GM12801 (cell line): ENCODE results near the gene SELENOM.

Source experiments
- TF ChIP-seq, protein P1 (sequence below): IDR thresholded peaks from one replicate; pipeline ENCODE4 v1.5.1; 2011; ENCODE audit warnings: control low read depth; ENCODE audit not compliant: insufficient read length; ENCODE audit errors: extremely low read depth

Gene SELENOM

DNA sequence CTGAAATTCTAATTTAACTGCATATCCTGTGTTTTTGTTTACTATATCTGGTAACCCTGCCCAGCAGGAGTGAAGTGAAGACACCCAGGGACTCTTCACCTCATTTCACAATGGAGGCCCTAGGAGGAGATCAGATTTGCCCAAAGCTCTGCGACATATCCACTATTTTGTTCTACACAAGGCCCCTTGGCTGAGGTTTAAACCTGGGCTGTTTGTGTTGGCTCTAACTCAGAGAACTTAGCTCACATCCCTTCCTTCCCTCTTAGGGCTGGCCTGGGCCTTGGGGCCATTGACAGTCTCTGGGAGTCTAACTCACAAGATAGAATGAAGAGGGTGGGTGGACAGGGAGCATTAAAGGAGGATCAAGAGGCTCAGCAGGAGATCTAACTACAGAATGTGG is 41.1 kb upstream of the SELENOM start:
- TF ChIP-seq, protein P1, sequence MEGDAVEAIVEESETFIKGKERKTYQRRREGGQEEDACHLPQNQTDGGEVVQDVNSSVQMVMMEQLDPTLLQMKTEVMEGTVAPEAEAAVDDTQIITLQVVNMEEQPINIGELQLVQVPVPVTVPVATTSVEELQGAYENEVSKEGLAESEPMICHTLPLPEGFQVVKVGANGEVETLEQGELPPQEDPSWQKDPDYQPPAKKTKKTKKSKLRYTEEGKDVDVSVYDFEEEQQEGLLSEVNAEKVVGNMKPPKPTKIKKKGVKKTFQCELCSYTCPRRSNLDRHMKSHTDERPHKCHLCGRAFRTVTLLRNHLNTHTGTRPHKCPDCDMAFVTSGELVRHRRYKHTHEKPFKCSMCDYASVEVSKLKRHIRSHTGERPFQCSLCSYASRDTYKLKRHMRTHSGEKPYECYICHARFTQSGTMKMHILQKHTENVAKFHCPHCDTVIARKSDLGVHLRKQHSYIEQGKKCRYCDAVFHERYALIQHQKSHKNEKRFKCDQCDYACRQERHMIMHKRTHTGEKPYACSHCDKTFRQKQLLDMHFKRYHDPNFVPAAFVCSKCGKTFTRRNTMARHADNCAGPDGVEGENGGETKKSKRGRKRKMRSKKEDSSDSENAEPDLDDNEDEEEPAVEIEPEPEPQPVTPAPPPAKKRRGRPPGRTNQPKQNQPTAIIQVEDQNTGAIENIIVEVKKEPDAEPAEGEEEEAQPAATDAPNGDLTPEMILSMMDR = no peak

DNA sequence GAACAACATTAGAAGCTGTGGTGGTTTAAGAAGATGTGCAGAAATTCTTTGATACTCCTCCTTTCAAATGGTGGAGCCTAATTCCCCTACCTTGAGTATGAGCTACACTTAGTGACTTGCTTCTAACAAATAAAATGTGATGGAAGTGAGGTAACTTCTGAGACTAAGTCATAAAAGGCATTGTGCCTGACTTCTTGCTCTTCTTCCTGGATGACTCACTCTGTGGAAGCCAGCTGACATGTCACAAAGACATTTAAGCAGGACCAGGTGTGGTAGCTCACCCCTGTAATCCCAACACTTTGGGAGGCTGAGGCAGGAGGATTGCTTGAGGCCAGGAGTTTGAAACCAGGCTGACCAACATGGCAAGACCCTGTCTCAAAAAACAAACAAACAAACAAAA is 36.9 kb upstream of the SELENOM start:
- TF ChIP-seq, protein P1 = no peak

DNA sequence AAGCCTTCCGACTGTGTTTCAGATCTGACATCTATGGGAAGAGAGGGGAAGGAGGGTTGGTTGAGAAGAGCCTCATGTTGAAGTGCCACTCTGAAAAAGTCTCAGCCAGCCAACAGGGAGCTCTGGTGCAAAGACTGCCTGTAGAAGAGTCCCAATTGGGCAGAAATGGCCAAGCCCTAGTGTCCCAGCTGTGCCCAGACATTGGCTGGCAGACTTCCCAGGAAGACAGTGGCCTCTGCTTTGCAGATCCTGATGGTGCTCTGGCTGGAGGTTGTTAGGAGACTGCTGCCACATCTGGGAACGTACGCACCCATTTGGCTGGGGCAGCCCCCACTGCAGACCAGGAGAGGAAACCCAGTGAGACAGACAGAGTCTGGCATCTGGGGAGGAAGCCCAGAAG is 36.2 kb upstream of the SELENOM start:
- TF ChIP-seq, protein P1 = no peak

DNA sequence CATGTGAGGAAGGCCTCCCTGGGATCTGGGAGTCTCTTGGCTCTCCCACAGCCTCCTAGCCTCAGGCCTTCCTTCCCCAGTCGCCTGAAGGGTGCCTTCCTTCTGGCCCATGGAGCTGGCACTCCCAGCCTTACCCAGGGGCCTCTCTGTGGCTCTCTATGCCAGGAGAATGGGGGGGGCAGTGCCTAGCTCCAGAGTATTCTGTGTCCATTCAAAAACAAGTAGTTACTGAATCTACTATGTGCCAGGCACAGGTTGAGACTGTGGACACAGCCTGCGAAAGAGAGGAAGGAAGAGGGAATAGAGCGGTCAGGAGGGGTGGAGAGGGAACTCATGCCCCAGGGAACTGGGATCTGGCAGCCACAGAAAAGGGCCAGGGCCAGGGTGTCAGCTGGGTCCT is 35.7 kb upstream of the SELENOM start:
- TF ChIP-seq, protein P1 = no peak

DNA sequence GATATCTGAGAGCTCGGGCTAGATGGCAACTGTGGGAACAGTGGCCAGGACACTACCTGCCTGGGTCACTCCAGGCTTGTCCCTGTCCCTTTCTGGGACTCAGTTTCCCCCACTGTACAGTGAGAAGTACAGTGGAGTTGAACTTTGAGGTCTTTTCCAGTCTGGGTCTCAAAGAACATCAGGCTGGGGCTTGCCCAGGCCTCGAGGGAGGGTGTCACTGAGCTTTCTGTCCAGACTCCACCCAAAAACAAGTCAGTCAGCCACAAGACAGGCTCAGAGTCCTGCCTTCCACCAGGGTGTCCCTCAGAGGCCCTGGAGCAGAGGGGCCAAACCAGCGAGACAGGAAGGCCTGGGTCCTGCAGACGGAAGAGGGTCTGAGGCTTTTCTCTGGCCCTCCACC is 34.9 kb upstream of the SELENOM start:
- TF ChIP-seq, protein P1 = no peak

DNA sequence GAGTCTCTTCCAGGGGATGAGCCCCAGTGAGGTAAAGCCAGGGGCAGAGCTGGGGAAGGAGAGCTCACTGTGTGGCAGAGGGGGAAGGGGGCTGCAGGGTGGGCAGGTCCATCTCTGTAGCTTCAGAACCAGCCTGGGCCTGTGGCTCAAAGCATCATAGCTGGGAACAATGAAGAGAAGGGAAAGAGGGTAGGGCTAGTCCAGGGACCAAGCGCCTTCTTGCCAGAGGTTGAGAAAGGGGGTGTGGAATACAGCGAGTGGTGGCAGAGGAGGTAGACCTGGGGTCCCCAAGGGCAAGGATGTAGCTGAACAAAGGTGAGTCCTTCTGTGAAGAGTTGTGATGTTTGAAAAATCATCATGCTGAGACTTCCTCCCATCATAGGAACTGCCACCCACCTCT is 34.2 kb upstream of the SELENOM start:
- TF ChIP-seq, protein P1 = no peak

DNA sequence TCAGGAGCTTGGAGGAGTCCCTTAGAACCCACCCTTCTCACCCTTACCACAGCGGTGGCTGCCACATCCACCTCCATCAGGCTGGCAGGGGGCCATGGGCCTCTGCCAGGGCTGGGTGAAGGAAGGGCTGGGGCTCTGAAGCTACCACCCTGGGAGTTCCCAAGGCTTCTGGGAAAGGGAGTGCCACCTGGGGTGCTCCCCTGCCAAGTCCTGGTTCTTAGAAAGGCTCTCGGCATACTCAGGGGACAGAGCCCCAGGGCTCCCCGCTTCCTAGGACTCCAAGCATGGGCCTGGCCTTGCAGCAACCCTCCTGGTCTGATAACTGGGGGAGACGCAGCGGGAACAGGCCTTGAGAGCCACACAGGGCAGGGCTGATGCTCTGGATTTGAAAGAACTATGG is 33.4 kb upstream of the SELENOM start:
- TF ChIP-seq, protein P1 = no peak

DNA sequence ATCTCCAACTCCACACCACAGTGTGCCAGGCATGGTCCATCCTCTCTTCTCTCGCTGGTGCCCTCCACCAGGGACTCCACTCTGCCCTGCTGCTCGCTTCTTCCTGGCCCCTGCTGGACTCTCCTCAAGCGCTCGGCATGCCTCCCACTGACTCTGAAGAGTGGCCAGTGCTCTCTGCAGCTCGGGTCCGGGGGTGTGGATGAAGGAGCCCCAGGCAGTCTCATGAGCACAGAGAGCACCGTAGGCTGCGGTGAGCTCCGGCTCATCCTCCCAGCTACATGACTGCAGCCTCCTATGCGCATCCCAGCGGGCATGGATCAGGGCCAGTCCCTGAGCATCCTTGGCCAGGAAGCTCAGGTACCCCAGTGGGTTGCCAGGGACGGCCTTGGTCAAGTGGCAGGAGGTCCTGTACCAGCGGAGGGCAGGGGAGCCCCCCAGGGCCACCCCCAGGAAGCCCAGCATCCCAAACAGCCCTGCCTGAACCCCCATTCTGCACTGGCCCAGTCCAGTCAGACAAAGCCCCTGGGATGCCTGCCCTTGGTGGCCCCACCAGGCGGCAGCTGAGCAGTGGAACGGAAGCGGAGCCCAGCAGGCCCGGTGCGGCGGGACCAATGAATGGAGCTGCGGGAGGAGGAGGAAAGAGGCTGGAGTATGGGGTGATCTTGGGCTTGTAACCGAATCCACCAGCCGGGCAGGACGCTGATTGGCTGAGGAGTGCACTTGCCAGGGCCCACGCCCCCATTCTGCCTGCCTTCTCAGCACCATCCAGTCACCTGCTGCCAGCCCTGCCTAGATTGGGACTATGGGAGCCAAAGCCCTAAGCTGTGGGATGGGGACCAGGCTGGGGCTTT is 32.7 kb upstream of the SELENOM start, which contains the start of gene PLA2G3:
PLA2G3 (minus strand) TSS at position 643 of the 851 bp plus-strand sequence; CDS start at position 489, 154 bp downstream.
- TF ChIP-seq, protein P1 = no peak
